CD4-positive, alpha-beta T cell (primary cell): ENCODE measurements around the gene APOBEC3G. TPM values are rescaled to one million over a fixed set of nuclear protein-coding genes. Genes with fewer than 3 reads are reported as not detected.
A peak's percentile ranks its signal among the peaks of the same experiment; 100 is the strongest.

ENCODE experiments used
- ATAC-seq: fragments of 200-7000 bp; cut with Tn5 transposase; one replicate; pipeline ENCODE4 v1.10.0; 2022; ENCODE audit warnings: mild to moderate bottlenecking; ENCODE audit not compliant: poor library complexity
- CTCF ChIA-PET: fragments of 350-600 bp; sonication (Branson Sonifier 250); formaldehyde crosslinking; loops from one replicate; lab custom pipeline; 2021; ENCODE audit warnings: antibody characterized with exemption, inconsistent platforms; lab: Charles Lee
- POLR2A ChIA-PET: fragments of 350-600 bp; sonication (Branson Sonifier 250); formaldehyde crosslinking; loops from one replicate; lab custom pipeline; 2021; ENCODE audit warnings: antibody characterized with exemption, inconsistent platforms; lab: Charles Lee
- DNase-seq, 14 experiments: peaks; one replicate each; pipeline ENCODE4 v3.0.0-alpha.2; 2013 to 2020; ENCODE audit warnings: mixed read lengths in 2 of 14
- H3K27ac ChIP-seq, 2 donors: one replicate each; pipeline versions ENCODE4 v1.5.1 to v1.7.0; 2013; ENCODE audit warnings: low read length in 2 of 2, low read depth in 1 of 2, mild to moderate bottlenecking in 1 of 2
- H3K27me3 ChIP-seq, 2 experiments: 1 replicate in 1 of 2; 2 replicates in 1 of 2; pipeline versions ENCODE4 v1.6.1 to v1.7.0; 2013; ENCODE audit warnings: low read length in 2 of 2, control low read depth in 1 of 2, mild to moderate bottlenecking in 1 of 2, moderate library complexity in 1 of 2; ENCODE audit not compliant: insufficient read depth in 2 of 2, control insufficient read depth in 1 of 2
- H3K36me3 ChIP-seq: one replicate; pipeline ENCODE4 v1.6.1; 2013; ENCODE audit warnings: low read length, control low read depth; ENCODE audit not compliant: insufficient read depth
- H3K4me1 ChIP-seq: one replicate; pipeline ENCODE4 v1.6.1; 2013; ENCODE audit warnings: low read length, control low read depth; ENCODE audit not compliant: insufficient read depth
- H3K4me3 ChIP-seq: one replicate; pipeline ENCODE4 v1.5.1; 2013; ENCODE audit warnings: mild to moderate bottlenecking, low read length, moderate library complexity
- H3K9me3 ChIP-seq, 2 experiments: 1 replicate in 1 of 2; 2 replicates in 1 of 2; pipeline versions ENCODE4 v1.6.1 to v1.7.0; 2013; ENCODE audit warnings: low read length in 2 of 2, mild to moderate bottlenecking in 2 of 2, control low read depth in 1 of 2, moderate library complexity in 1 of 2; ENCODE audit not compliant: control insufficient read depth in 1 of 2, insufficient read depth in 1 of 2
- H3K27ac Mint-ChIP-seq: one replicate; pipeline ENCODE4 v1.8.0; 2020; ENCODE audit warnings: mixed read lengths
- H3K27me3 Mint-ChIP-seq: one replicate; pipeline ENCODE4 v1.8.0; 2021; ENCODE audit warnings: mixed read lengths
- H3K36me3 Mint-ChIP-seq: one replicate; pipeline ENCODE4 v1.8.0; 2021; ENCODE audit warnings: low read depth, mixed read lengths
- H3K4me1 Mint-ChIP-seq: one replicate; pipeline ENCODE4 v1.8.0; 2021; ENCODE audit warnings: low read depth, mixed read lengths
- H3K4me3 Mint-ChIP-seq: one replicate; pipeline ENCODE4 v1.8.0; 2020; ENCODE audit warnings: mild to moderate bottlenecking, mixed read lengths
- H3K9me3 Mint-ChIP-seq: one replicate; pipeline ENCODE4 v1.8.0; 2020; ENCODE audit warnings: mixed read lengths
- intact Hi-C, 2 experiments: fragments of 100-400 bp; cut with DNase I in 1 of 2; cut with micrococcal nuclease in 1 of 2; formaldehyde crosslinking; loops; one replicate each; pipeline versions ENCODE4 v1.15.1 to v1.9.0; 2023 to 2025; cut with DNase I, micrococcal nuclease
- total RNA-seq, 174 experiments: library from RNA in 2 of 174; stranded (reverse) in 2 of 174; gene quantifications; one replicate each; pipeline ENCODE4 v1.2.3 and lab custom pipeline; 2021 to 2026
- TF ChIP-seq, protein P1 (sequence below): fragments of 200-600 bp; IDR thresholded peaks from one replicate; pipeline ENCODE4 v1.8.0; 2022; ENCODE audit warnings: antibody characterized with exemption, mild to moderate bottlenecking

Gene APOBEC3G
- total RNA-seq, 2 experiments from 2014 or later, result 18.8 to 20.6 TPM

GRCh38 chr22:39130892-39131855 is 54.1 kb downstream of the APOBEC3G start:
- TF ChIP-seq, protein P1, sequence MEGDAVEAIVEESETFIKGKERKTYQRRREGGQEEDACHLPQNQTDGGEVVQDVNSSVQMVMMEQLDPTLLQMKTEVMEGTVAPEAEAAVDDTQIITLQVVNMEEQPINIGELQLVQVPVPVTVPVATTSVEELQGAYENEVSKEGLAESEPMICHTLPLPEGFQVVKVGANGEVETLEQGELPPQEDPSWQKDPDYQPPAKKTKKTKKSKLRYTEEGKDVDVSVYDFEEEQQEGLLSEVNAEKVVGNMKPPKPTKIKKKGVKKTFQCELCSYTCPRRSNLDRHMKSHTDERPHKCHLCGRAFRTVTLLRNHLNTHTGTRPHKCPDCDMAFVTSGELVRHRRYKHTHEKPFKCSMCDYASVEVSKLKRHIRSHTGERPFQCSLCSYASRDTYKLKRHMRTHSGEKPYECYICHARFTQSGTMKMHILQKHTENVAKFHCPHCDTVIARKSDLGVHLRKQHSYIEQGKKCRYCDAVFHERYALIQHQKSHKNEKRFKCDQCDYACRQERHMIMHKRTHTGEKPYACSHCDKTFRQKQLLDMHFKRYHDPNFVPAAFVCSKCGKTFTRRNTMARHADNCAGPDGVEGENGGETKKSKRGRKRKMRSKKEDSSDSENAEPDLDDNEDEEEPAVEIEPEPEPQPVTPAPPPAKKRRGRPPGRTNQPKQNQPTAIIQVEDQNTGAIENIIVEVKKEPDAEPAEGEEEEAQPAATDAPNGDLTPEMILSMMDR, result no peak
- Mint-ChIP-seq H3K27ac (no peak overlapping the region), H3K27me3 (no peaks in the 10 kb centered on the region), H3K4me1 (peaks cover 5% of the 10 kb centered on the region), H3K4me3 (no peak overlapping the region), H3K9me3 (no peaks in the 10 kb centered on the region), H3K36me3 (peaks cover 36% of the 10 kb centered on the region)
- H3K36me3 ChIP-seq, result peaks cover 43% of the 10 kb centered on the region
- no peak overlapping the region for H3K4me3 ChIP-seq
- H3K27ac ChIP-seq, result no peak overlapping the region
- ChIA-PET CTCF (no interaction called here), POLR2A (interaction anchor here (1.1 kb wide), 1 partner anchor 225 kb away, joined by 3 read pairs; no protein-coding TSS in a partner anchor)
- intact Hi-C loops, result no loop called here
- no peaks in the 10 kb centered on the region for H3K4me1 ChIP-seq
- ATAC-seq, result no peak
- H3K9me3 ChIP-seq, result no peaks in the 10 kb centered on the region
- peak in 1 of 14 experiments; percentile 18 for DNase-seq
- H3K27me3 ChIP-seq, result no peaks in the 10 kb centered on the region

DNA sequence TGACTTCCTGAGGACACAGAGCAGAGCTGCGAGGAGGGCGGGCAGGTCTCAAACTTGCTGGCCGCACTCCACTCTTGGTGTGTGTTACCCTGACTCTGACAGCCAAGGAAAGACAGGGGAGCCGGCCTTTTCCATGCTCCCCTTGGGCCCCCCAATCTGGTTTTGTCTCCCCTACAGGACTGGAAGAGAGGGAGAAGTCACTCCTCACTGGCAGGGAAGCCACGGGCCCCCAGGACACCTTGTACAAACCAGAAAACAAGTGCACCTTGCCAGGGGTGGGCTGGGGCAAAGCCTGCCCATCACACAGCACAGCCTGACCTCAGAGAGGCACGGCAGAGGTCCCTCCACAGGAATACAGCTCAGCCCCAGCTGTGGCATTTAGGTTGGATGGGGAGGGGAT is 55.2 kb downstream of the APOBEC3G start:
- Histone ChIP-seq H3K4me1 (no peaks in the 10 kb centered on the region), H3K27ac (no peak overlapping the region), H3K36me3 (peaks cover 43% of the 10 kb centered on the region), H3K9me3 (no peaks in the 10 kb centered on the region), H3K4me3 (no peak overlapping the region), H3K27me3 (no peaks in the 10 kb centered on the region)
- TF ChIP-seq, protein P1, result no peak
- Mint-ChIP-seq H3K36me3 (peaks cover 41% of the 10 kb centered on the region), H3K27ac (no peak overlapping the region), H3K9me3 (no peaks in the 10 kb centered on the region), H3K4me3 (no peak overlapping the region), H3K27me3 (no peaks in the 10 kb centered on the region), H3K4me1 (peaks cover 5% of the 10 kb centered on the region)
- DNase-seq (no peak), ATAC-seq (no peak)
- POLR2A ChIA-PET, result no interaction called here
- intact Hi-C loops, result no loop called here
- CTCF ChIA-PET, result no interaction called here

- H3K4me3 Mint-ChIP-seq, result no peak overlapping the region
These were observed 55.9 kb downstream of the APOBEC3G start for GRCh38 chr22:39132871-39133524.

More at GRCh38 chr22:39132871-39133524, 55.9 kb downstream of the APOBEC3G start:
- Mint-ChIP-seq H3K36me3 (peaks cover 41% of the 10 kb centered on the region), H3K4me1 (peaks cover 5% of the 10 kb centered on the region), H3K27me3 (no peaks in the 10 kb centered on the region), H3K9me3 (no peaks in the 10 kb centered on the region), H3K27ac (no peak overlapping the region)
- Histone ChIP-seq H3K36me3 (peaks cover 43% of the 10 kb centered on the region), H3K4me1 (no peaks in the 10 kb centered on the region), H3K4me3 (no peak overlapping the region), H3K27ac (no peak overlapping the region), H3K9me3 (no peaks in the 10 kb centered on the region), H3K27me3 (no peaks in the 10 kb centered on the region)
- ATAC-seq (no peak), DNase-seq (no peak)
- intact Hi-C loops, result no loop called here
- TF ChIP-seq, protein P1, result no peak
- ChIA-PET POLR2A (no interaction called here), CTCF (no interaction called here)
